GM03348 (cell line): ENCODE measurements around the gene PRDM10.
"Not testable (repeated sequence)": the region's sequence is repeated elsewhere in the genome, so short reads cannot be mapped to it uniquely, and the experiment has no call there.

Experiments used
- DNase-seq: peaks from one replicate; pipeline ENCODE4 v3.0.0; 2012; ENCODE audit warnings: low spot score

Gene PRDM10

GRCh38 chr11:130002352-130002845 lies at the start of gene PRDM10:
TSS of gene PRDM10 (minus strand) at chr11:130002835. CDS start at chr11:129960964, 41,871 bp downstream.
- DNase-seq = peak; percentile 97

GRCh38 chr11:130051082-130051481 lies 48.4 kb upstream of the PRDM10 start:
- DNase-seq = peak; percentile 56

- DNase-seq = no peak
Observed at GRCh38 chr11:130050257-130050656, 47.6 kb upstream of the PRDM10 start.

GRCh38 chr11:130049328-130049771 lies 46.7 kb upstream of the PRDM10 start:
- peak; percentile 27 for DNase-seq

- no peak for DNase-seq
Observed at GRCh38 chr11:130047141-130047540, 44.5 kb upstream of the PRDM10 start.

GRCh38 chr11:130043575-130043974 lies 40.9 kb upstream of the PRDM10 start:
- no peak for DNase-seq

GRCh38 chr11:130042093-130042591 lies 39.5 kb upstream of the PRDM10 start:
- DNase-seq = peak; percentile 74

GRCh38 chr11:130040281-130040940 lies 37.8 kb upstream of the PRDM10 start:
- no peak for DNase-seq

- peak; percentile 48 for DNase-seq
Observed at GRCh38 chr11:130037881-130038585, 35.4 kb upstream of the PRDM10 start.

GRCh38 chr11:130037058-130037457 lies 34.4 kb upstream of the PRDM10 start:
- DNase-seq = peak; percentile 77

- no peak for DNase-seq
Observed at GRCh38 chr11:130034236-130034635, 31.6 kb upstream of the PRDM10 start.

GRCh38 chr11:130032931-130033330 lies 30.3 kb upstream of the PRDM10 start:
- no peak for DNase-seq

- no peak for DNase-seq
Observed at GRCh38 chr11:130031945-130032344, 29.3 kb upstream of the PRDM10 start.

- DNase-seq = no peak
Observed at GRCh38 chr11:130031056-130031455, 28.4 kb upstream of the PRDM10 start.

GRCh38 chr11:130029137-130029536 lies 26.5 kb upstream of the PRDM10 start:
- DNase-seq = no peak

GRCh38 chr11:130025371-130025770 lies 22.7 kb upstream of the PRDM10 start:
- DNase-seq = no peak

GRCh38 chr11:130024361-130024760 lies 21.7 kb upstream of the PRDM10 start:
- peak; percentile 63 for DNase-seq

GRCh38 chr11:130023204-130023603 lies 20.6 kb upstream of the PRDM10 start:
- peak; percentile 80 for DNase-seq

- DNase-seq = no peak
Observed at GRCh38 chr11:130022799-130023198, 20.2 kb upstream of the PRDM10 start.

GRCh38 chr11:130021606-130022005 lies 19.0 kb upstream of the PRDM10 start:
- DNase-seq = not testable (repeated sequence)

GRCh38 chr11:130020323-130020722 lies 17.7 kb upstream of the PRDM10 start:
- no peak for DNase-seq

GRCh38 chr11:130015846-130016245 lies 13.2 kb upstream of the PRDM10 start:
- DNase-seq = not testable (repeated sequence)

- DNase-seq = no peak
Observed at GRCh38 chr11:130008326-130008725, 5.7 kb upstream of the PRDM10 start.
